Mucosa of rectum (tissue), 2 donors: Measurements from ENCODE around the gene IZUMO1.

Experiments
- H3K27ac ChIP-seq, 2 donors: one replicate each; pipeline ENCODE4 v1.7.0; 2013; ENCODE audit warnings: inconsistent platforms in 2 of 2, low read depth in 2 of 2, low read length in 2 of 2
- H3K27me3 ChIP-seq, 2 donors: one replicate each; pipeline ENCODE4 v1.7.0; 2013; ENCODE audit warnings: low read length in 2 of 2; ENCODE audit not compliant: control insufficient read depth in 2 of 2, insufficient read depth in 2 of 2
- H3K36me3 ChIP-seq, 2 donors: one replicate each; pipeline ENCODE4 v1.7.0; 2013; ENCODE audit warnings: low read length in 2 of 2; ENCODE audit not compliant: control insufficient read depth in 2 of 2, insufficient read depth in 2 of 2
- H3K4me1 ChIP-seq, 2 donors: one replicate each; pipeline ENCODE4 v1.7.0; 2013; ENCODE audit warnings: low read length in 2 of 2, mild to moderate bottlenecking in 1 of 2; ENCODE audit not compliant: control insufficient read depth in 2 of 2, insufficient read depth in 2 of 2
- H3K4me3 ChIP-seq, 2 donors: one replicate each; pipeline ENCODE4 v1.7.0; 2013; ENCODE audit warnings: low read length in 2 of 2
- H3K9ac ChIP-seq, 2 donors: one replicate each; pipeline ENCODE4 v1.7.0; 2013; ENCODE audit warnings: low read length in 2 of 2, low read depth in 1 of 2, mild to moderate bottlenecking in 1 of 2
- H3K9me3 ChIP-seq, 2 donors: one replicate each; pipeline ENCODE4 v1.7.0; 2013; ENCODE audit warnings: low read length in 2 of 2; ENCODE audit not compliant: control insufficient read depth in 2 of 2
- donor health status: healthy.
- donor health status: Normal muscosa, but diverticular disease.

The IZUMO1 gene

DNA sequence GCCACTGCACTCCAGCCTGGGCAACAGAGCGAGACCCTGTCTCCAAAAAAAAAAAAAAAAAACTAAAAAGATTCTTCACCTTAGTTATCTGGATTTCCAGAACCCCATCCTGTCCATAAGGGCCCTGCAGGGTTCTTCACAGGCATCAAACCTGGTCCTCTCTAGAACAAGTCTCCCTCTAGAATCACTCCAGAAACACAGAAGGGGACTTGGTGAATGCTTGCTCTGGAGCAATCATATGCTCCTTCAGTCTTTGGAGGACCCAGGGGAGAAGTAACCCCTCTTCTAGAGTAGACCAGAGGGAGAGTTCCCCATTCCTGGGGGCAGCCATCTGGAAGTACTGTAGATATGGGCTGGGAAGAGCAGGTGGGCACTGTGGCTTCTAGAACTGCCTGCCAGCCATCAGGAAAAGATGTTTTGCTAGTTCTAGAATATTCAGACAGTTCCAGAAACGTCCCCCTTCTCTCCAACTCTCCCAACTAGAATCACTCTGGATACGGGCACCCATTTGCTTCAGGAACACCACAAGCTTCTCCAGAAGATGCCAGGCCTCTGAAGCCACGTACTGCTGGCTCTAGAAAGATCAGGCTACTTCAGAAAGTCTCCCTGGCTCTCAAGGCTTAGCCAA is 3.0 kb upstream of the IZUMO1 start:
- H3K9me3 ChIP-seq = no peaks in the 10 kb centered on the region

GRCh38 chr19:48746110-48746509 is 599 bp downstream of the IZUMO1 start:
- no peaks in the 10 kb centered on the region for H3K36me3 ChIP-seq
- peaks cover 3 to 7% of the 10 kb centered on the region in 2 donors for H3K4me1 ChIP-seq
- H3K27ac ChIP-seq = no peak overlapping the region
- H3K27me3 ChIP-seq = peaks cover 5 to 9% of the 10 kb centered on the region in 2 donors
- H3K9me3 ChIP-seq = no peaks in the 10 kb centered on the region
- H3K9ac ChIP-seq = no peak overlapping the region
- H3K4me3 ChIP-seq = no peak overlapping the region

More for the DNA sequence above, 3.0 kb upstream of the IZUMO1 start:
- no peaks in the 10 kb centered on the region for H3K36me3 ChIP-seq
- H3K4me3 ChIP-seq = no peak overlapping the region
- H3K4me1 ChIP-seq = peaks cover 8 to 11% of the 10 kb centered on the region in 2 donors
- peaks cover 13 to 16% of the 10 kb centered on the region in 2 donors for H3K27me3 ChIP-seq
- H3K9ac ChIP-seq = no peak overlapping the region
- H3K27ac ChIP-seq = no peak overlapping the region

DNA sequence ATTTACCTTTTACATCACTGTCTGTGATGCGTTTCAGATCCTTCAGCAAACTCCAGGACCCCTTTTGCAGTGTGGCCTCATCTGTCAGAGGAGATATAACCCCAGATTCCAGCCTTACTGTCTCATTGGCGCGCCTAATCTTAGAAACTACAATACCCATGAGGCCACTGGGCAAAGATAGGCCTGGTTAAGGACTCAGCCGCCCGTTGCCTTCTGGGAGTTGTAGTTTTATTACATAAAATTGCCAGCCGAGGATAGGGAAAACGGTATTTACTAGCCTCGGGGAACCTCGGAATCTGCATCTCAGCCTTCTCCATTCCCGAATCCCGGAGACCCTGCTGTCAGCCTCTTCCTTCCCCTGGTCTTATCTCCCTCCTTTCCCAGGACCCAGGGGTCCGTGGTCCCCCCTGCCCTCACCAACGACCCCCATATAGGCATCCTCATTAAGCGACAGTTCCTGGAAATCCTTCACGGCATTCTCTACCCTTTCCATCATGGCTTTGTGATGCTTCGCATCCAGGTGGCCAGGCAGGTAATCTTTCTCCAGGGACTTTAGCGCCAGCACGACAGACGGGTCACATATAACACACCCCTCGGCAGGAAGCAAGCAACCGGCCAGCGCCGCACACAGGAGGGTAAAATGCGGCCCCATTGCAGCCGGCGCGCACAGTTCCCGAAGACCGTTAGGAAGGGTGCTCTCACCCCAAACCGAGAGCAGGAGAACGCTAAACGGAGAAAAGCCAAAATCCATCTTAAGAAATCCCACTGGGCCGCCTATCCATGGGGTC is 1.3 kb downstream of the IZUMO1 start:
- Histone ChIP-seq H3K27me3 (peaks cover 4 to 9% of the 10 kb centered on the region in 2 donors), H3K9ac (no peak overlapping the region), H3K27ac (no peak overlapping the region), H3K9me3 (no peaks in the 10 kb centered on the region), H3K4me3 (no peak overlapping the region), H3K4me1 (peaks cover 8 to 14% of the 10 kb centered on the region in 2 donors), H3K36me3 (no peaks in the 10 kb centered on the region)

DNA sequence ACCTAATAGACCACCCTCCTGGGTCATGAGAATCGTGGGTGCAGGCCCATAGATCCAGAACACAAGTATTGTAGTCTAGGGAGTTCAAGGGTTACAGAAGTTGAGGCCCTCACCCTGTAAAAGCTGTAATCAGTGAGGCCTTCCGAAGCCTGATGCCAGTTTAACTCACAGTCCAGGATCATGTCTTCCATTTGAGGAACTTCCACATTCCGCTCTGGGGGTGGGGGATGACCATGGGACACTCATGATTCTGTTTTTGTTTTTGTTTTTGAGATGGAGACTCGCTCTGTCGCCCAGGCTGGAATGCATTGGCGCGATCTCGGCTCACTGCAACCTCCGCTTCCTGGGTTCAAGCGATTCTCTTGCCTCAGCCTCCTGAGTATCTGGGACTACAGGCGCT is 4.6 kb downstream of the IZUMO1 start:
- Histone ChIP-seq H3K27ac (no peak overlapping the region), H3K4me1 (peaks cover 20 to 23% of the 10 kb centered on the region in 2 donors), H3K9ac (no peak overlapping the region), H3K9me3 (no peaks in the 10 kb centered on the region), H3K4me3 (no peak overlapping the region), H3K36me3 (no peaks in the 10 kb centered on the region), H3K27me3 (peaks cover 6 to 8% of the 10 kb centered on the region in 2 donors)

- no peaks in the 10 kb centered on the region for H3K9me3 ChIP-seq
- no peak overlapping the region for H3K9ac ChIP-seq
- H3K27me3 ChIP-seq = peaks cover 4 to 6% of the 10 kb centered on the region in 2 donors
- peak overlapping the region in 1 of 2 donors; percentile 13 for H3K4me3 ChIP-seq
- peaks cover 20 to 23% of the 10 kb centered on the region in 2 donors for H3K4me1 ChIP-seq
- H3K27ac ChIP-seq = peak overlapping the region; percentile 3 to 32
- no peaks in the 10 kb centered on the region for H3K36me3 ChIP-seq
Observed at GRCh38 chr19:48741129-48741999, 5.3 kb downstream of the IZUMO1 start.

DNA sequence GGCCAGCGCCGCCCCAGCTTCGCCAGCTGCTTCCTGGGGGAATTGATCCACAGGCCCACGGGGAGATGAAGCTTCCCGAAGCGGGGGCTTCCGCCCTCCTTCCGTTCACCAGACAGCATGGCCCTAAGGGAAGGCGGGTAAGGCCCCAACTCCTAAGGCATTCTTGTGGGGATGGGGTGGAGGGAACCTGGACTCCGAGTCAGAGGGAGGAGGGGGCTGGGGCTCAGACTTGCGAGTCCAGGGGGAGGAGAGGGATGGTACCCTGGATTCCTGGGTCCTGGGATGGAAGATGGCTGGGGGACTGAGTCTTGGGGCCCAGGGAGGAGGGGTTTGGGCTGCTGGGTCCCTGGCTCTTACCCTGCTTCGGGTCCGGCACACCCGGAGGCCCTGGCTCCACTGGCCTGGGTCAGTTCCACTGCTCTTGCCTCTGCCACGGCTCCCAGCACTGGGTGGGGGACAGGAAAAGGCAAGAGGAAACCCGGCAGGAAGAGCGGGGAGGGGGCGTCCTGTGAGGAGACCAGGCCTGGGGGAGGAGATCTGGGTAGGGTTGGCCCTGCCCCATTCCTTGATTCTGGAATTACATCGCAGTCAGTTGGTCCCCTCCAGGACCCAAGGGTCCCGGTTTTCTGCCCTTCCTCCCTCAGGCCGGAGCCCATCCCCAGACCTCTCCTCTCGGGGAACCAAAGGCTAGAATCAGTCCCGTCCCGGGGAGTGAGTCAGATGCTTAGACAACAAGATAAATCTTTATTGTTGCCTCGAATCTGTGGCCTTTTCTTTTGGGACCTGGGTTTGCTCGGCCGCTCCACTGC is 6.3 kb downstream of the IZUMO1 start, which contains the start of gene RASIP1:
Gene RASIP1, minus strand, starts transcription at position 447 of the 809 bp plus-strand sequence. Its CDS starts 328 bp downstream, at position 119.
- peak within 1 kb of the TSS; percentile 39 to 54 for H3K4me3 ChIP-seq
- no peaks in the 10 kb centered on the region for H3K9me3 ChIP-seq
- H3K9ac ChIP-seq = peak within 1 kb of the TSS in 1 of 2 donors; percentile 62
- H3K27me3 ChIP-seq = peaks cover 2 to 6% of the 10 kb centered on the region in 2 donors
- H3K36me3 ChIP-seq = no peaks in the 10 kb centered on the region
- peaks cover 20 to 23% of the 10 kb centered on the region in 2 donors for H3K4me1 ChIP-seq
- peak within 1 kb of the TSS; percentile 19 to 32 for H3K27ac ChIP-seq

DNA sequence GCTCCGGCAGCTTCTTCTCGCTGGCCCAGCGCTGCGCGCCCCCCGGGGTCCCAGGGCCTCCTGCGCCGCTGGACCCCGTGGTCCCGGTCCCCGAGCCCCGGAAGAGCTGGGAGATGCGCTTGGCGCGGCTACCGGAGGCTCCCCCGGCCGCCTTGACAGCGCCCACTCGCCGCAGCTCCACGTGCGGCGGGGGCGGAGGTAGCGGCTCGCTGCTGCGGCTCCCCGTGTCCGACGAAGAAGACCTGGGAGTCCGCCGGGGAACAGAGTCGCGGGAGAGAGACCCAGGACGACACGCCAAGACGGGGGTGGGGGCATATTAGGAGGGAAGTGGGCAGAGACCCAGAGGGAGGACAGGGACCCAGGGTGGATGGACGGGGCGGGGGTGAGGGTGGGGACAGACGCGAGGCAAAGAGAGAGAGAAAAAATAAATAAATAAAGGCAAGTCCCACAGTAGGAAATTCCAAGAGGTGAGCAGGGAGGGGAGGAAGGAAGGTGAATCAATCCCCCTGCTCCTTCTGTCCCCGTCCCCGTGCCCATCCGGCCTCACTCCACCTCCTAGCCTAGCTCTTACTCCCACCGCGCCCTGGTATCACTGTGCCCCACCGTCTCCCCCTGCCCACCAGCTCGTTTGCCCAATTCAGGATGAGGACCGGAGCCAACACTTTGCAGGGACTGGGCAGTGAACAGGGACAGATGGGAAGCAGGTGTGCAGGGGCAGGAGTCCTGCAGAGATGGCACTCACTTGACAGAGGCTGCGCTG is 7.1 kb downstream of the IZUMO1 start:
- Histone ChIP-seq H3K9ac (peak overlapping the region in 1 of 2 donors; percentile 62), H3K27me3 (peaks cover 2 to 7% of the 10 kb centered on the region in 2 donors), H3K4me3 (peak overlapping the region; percentile 39 to 54), H3K4me1 (peaks cover 20 to 23% of the 10 kb centered on the region in 2 donors), H3K36me3 (no peaks in the 10 kb centered on the region), H3K27ac (peak overlapping the region; percentile 19 to 32), H3K9me3 (no peaks in the 10 kb centered on the region)

GRCh38 chr19:48738557-48739403 is 7.9 kb downstream of the IZUMO1 start:
- H3K4me1 ChIP-seq = peaks cover 20 to 23% of the 10 kb centered on the region in 2 donors
- H3K4me3 ChIP-seq = peak overlapping the region; percentile 39 to 54
- H3K36me3 ChIP-seq = no peaks in the 10 kb centered on the region
- H3K27ac ChIP-seq = peak overlapping the region in 1 of 2 donors; percentile 52
- no peaks in the 10 kb centered on the region for H3K9me3 ChIP-seq
- peak overlapping the region; percentile 6 to 62 for H3K9ac ChIP-seq
- H3K27me3 ChIP-seq = peaks cover 2 to 7% of the 10 kb centered on the region in 2 donors
